Left kidney (tissue), 2 donors: ENCODE results near the gene VKORC1L1. TPM values are rescaled to one million over a fixed set of nuclear protein-coding genes. Genes with fewer than 3 reads are reported as not detected.
"Not testable (repeated sequence)": the region's sequence is repeated elsewhere in the genome, so short reads cannot be mapped to it uniquely, and the experiment has no call there.

ENCODE experiments used
- DNase-seq: peaks from one replicate; pipeline ENCODE4 v3.0.0-alpha.2; 2013
- polyA plus RNA-seq: library from polyadenylated mRNA; unstranded; fragments of 120-200 nt; gene quantifications from one replicate; pipeline ENCODE4 v1.2.1, GENCODE V29; 2013; ENCODE audit not compliant: insufficient read length

Gene VKORC1L1
- polyA plus RNA-seq, 1 donor = 30.5 TPM

DNA sequence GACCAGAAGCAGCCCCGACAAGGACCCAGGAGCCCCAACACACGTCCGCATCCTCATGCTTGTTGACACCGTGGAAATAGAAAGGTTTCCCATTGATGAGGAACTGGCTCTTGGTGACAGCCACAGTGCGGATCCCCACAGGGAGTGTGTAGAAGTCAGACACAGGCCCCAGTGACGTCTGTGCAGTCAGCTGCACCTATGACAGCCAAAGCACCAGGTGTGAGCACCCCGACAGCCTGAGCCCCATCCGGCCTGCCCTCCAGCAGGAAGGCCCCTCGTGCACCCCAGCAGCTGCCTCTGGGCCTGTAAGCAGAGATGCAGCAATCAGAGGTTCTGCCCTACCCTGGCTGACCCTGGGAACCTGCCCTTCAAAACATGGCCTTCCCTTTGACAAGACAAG is 102.0 kb downstream of the VKORC1L1 start:
- DNase-seq = no peak

DNA sequence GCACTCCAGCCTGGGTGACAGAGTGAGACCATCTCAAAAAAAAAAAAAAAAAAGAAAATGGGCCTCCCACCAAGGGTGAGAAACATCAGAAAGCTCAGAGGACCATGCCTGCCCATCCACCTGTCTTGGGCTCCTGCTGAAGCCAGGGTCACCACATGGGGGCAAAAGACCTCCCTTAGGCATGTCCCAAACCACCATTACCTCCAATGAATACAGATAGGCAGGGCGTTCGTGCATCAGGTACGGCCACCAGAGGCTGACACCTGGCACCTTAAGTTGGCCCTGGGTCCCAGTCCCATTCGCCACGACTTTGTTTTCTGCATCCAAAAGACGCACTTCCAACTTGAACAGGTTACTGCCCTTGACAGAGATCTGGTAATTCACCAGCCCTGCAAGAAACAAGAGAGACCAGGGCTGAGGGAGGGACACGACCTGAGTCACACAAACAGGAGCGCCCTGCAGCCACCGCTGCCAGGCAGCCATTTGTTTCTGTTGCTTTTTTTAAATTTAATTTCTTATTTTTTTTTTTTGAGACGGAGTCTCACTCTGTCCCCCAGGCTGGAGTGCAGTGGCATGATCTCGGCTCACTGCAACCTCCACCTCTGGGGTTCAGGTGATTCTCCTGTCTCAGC is 103.1 kb downstream of the VKORC1L1 start:
- DNase-seq = no peak

GRCh38 chr7:65976659-65977196 is 103.9 kb downstream of the VKORC1L1 start:
- no peak for DNase-seq

DNA sequence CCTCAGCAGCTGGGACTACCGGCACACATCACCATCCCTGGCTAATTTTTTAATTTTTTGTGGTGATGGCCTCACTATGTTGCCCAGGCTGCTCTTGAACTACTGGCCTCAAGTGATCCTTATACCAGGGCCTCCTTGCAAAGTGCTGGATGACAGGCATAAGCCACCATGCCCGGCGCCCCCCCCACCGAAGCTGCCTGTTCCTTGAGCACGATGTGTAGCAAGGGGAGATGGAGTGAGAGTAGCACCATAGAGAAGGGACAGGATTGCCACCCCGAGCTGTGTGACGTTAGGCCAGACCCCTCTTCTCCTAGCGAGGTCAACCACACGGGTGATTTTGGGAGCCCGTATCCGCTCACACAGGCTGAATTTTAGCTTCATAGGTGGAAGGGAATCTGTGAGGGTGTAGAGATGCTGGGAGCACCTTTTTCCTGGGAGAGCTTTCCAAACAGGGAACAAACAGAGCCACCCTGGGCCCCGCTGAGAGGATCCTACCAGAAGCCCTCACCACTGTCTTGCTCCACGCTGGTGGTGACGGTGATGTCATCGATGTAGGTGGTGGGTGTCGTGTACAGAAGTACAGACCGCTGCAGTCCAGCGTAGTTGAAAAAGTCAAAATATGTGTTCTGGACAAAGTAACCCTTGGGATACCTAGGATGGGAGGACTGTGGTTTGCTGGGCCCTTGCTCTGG is 106.2 kb downstream of the VKORC1L1 start:
- no peak for DNase-seq

GRCh38 chr7:65979583-65980477 is 107.0 kb downstream of the VKORC1L1 start:
- no peak for DNase-seq

GRCh38 chr7:65980478-65981250 is 107.8 kb downstream of the VKORC1L1 start:
- no peak for DNase-seq

DNA sequence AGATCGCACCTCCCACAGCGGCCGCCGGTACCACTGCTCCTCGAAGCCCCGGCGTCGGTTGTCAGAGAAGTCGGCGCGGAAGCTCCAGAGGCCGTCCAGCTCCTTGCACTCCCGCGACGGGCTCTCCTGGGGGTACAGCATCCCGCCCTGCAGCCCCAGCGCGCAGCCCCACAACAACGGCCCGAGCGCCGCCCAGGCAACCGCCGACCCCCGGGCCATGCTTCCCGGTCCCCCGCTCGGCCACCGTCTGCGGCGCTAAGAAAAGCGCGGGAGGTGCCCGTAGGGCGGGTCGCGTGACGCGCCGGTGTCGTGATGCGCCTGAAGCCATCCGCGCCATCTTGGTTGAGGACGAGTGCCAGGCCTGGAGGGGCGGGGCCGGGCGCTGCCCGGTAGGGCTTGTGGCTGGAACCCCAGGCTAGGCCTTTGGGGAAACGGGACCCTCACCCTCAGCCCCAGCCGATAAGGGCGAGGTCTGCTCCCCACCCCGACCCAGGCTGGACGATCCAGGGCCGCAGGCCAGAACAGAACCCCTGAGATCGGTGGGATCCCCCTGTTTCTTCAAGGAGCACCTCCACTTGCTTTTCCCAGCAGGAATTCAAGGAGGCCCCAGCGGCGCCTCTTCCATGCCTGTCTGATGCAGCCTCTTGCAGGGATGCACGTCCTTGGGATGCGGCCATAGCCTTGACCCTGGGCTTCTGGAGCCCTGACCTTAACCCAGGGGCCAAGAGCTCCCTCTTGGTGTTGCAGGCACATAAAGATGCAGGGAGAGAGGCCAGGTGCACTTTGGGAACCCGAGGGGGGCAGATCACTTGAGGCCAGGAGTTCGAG is 109.3 kb downstream of the VKORC1L1 start, which contains the start of gene GUSB:
Gene GUSB (minus strand): TSS at position 249 of the 828 bp plus-strand sequence. CDS start 30 bp downstream, at position 219.
- peak; percentile 91 for DNase-seq

- DNase-seq = no peak
Observed at GRCh38 chr7:65983965-65984658, 111.2 kb downstream of the VKORC1L1 start.

DNA sequence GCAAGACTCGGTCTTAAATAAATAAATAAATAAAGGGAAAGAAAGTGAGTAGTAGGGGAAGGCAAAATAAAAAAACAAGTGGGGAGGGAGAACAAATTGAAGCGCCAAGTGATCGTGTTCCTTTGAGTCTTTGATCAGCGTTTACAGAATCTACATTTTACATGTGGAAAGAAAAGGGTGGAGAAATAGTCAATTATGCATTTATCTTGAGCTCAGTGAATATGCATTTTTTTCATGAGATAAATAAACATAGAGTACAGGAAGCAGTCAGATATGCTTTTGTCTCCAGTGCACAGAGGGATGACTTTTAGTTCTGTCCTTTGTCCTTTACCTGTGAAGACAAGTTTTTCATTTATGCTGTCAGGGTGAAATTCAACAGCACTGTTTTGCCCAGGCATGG is 115.2 kb downstream of the VKORC1L1 start:
- no peak for DNase-seq

DNA sequence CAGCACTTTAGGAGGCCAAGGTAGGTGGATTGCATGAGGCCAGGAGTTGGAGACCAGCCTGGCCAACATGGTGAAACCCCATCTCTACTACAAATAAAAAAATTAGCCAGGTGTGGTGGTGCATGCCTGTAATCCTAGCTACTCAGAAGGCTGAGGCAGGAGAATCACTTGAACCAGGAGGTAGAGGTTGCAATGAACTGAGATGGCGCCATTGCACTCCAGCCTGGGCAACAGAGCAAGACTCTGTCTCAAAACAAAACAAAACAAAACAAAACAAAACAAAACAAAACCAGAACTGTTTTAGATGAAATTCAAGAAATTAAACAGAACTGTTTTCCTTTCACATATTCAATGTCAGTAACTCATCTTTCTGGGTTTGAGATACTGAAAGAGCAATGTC is 115.6 kb downstream of the VKORC1L1 start:
- DNase-seq = not testable (repeated sequence)

DNA sequence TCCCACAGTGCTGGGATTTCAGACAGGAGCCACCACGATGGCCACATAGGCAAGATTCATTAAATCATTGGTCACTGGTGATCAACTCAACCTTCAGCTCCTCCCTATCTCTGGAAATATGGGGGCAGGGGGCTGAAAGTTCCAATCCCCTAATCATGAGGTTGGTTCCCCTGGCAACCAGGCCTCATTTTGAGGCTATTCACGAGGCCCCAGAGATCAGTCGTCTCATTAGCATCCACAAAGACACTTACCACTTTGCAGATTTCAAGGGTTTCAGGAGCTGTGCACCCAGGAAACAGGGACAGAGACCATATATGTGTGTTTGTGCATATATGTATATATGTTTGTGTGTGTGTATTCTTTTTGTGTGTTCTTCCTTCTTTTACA is 116.8 kb downstream of the VKORC1L1 start:
- no peak for DNase-seq

DNA sequence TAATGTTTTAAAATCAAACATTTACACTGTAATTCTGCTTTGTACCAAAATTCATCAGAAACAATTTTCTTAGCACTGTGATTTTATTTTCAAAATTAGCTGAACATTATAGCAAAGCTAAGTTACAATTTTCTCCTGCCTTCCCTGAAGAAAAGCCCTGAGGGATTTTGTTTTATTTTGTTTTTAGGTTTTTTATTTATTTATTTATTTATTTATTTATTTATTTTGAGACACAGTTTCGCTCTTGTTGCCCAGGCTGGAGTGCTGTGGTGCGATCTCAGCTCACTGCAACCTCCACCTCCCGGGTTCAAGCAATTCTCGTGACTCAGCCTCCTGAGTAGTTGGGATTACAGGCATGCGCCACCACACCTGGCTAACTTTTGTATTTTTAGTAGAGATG is 119.0 kb downstream of the VKORC1L1 start:
- not testable (repeated sequence) for DNase-seq

- DNase-seq = no peak
Observed at GRCh38 chr7:65992526-65992925, 119.7 kb downstream of the VKORC1L1 start.

GRCh38 chr7:65994984-65995383 is 122.1 kb downstream of the VKORC1L1 start:
- DNase-seq = not testable (repeated sequence)

DNA sequence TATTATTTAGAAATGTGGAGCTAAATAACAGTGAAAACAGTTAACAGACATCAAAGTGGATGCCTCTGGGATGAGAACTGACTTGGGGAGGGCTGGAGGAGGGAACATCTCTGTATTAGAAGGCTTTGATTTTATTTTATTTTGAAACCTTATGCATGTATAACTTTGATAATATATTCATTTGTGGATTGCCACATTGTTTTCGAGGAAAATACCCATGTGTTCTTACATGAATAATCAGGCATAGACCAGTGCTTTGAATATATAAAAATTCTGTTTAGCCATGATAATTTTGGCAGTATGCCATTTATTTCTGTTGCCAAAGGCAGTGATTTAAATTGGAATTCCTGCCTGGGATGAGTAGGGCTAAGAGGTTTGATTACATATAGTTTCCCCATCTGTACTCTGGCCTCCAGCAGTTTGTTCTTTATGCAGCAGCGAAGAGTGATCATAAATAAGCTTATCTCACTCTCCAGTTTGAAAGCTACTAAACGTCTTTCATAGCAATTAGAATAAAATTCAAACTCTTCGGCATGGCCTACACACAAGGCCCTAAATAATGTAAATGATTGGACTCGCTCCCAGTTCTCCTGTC is 128.0 kb downstream of the VKORC1L1 start:
- not testable (repeated sequence) for DNase-seq

DNA sequence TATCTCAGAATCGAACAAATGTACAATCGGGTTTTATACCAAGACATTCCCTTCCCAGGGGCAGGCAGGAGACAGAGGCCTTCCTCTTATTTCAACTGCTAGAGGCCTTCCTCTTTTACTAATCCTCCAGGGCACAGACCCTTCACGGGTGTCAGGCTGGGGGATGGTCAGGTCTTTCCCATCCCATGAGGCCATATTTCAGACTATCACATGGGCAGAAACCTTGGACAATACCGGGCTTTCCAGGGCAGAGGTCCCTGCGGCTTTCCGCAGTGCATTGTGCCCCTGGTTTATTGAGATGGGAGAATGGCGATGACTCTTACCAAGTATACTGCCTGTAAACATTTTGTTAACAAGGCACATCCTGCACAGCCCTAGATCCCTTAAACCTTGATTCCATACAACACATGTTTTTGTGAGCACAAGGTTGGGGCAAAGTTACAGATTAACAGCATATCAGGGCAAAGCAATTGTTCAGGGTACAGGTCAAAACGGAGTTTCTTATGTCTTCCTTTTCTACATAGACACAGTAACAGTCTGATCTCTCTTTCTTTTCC is 132.3 kb downstream of the VKORC1L1 start:
- not testable (repeated sequence) for DNase-seq

DNA sequence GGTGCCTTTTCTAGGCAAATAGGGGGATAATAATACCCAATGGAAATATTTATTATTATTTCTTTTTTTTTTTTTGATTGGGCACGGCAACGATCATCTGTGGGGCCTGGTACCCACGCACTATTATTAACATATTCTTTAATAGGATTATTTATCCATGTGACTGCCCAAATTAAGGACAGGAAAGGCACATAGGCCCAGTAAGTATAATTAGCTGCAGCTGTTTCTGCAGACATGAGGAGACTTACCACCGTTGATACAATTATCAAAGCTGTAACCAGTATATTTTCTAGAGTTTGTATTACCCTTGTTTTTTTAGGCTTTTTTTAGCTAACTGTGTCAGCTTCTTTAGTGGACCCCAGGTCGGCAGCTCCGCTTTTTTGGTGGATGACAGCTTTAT is 134.4 kb downstream of the VKORC1L1 start:
- no peak for DNase-seq
